Heart left ventricle (tissue), 13 donors: ENCODE results near the gene RABEP1.

ENCODE experiments used
- CTCF ChIP-seq, 12 donors: fragments of 200-600 bp; sonication (generic) in 4 of 12; IDR thresholded peaks; one replicate each; pipeline versions ENCODE4 v1.5.0 to v1.8.0; 2018 to 2022; ENCODE audit warnings: antibody characterized with exemption in 12 of 12, mild to moderate bottlenecking in 5 of 12
- POLR2A ChIP-seq, 2 donors: fragments of 450-650 bp; IDR thresholded peaks; one replicate each; pipeline ENCODE4 v1.6.1; 2017; ENCODE audit warnings: antibody characterized with exemption in 2 of 2, mild to moderate bottlenecking in 2 of 2, moderate library complexity in 2 of 2
- donor health status: ischemic (EF 13 %, LVEDD 7.1; RV severe dilation, severe dysfunction).
- donor health status: DM: no; HTN: yes; CAD: no.
- donor health status: DM: no; HTN: no; CAD: no.
- donor health status: ischemic (EF 25% LVEDD 6.9; RV normal size, moderate dysfunction).
- donor health status: ischemic (EF 25% LVEDD 5.7; RV mildly dilated, moderate dysfunction).
- donor health status: ischemic (EF 35%, LVEDD 5.7; RV mildly dilated, moderate dysfunction).
- donor health status: nonischemic (EF 11% LVEDD 7.7; RV severe dilation, severe dysfunction).
- donor health status: DM: yes; HTN: yes; CAD: no.
- donor health status: PGD.
- donor health status: ischemic (EF 29% LVEDD 5.4; RV normal size, mild dysfunction).
- donor health status: nonischemic (EF 23%, LVEDD 6.1; RV moderate dilation, normal function).

DNA sequence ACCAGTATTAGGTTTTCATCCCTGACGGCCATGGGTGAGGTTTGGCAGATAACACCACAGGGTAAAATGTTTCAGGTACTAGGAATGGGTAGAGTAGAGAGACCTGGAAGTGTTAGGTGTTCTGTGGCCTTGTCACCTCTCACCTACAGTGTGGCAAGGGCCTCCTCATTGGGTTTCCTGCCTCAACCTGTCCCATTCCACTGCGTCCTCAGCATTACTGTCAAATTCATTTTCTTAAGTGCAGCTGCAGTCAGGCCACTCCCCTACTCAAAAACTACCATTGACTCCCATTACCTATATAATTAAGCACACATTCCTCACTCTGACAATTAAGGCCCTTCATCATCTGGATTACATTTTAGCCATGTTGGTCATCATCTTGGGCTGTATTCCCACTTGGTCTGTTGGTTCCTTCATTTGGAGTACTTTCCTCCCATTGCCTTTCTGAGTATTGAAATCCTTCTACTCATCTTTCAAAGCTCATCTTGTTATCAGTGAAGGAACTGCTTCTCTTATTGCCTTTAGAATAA, 72.9 kb downstream of the RABEP1 start:
- TF ChIP-seq CTCF (IDR thresholded peaks at IDR 0.05) (no peak), POLR2A (IDR thresholded peaks at IDR 0.05) (no peak)
